Middle frontal gyrus (tissue), 1 donor: ENCODE data around the gene CFAP43.
"Not testable (repeated sequence)": the region's sequence is repeated elsewhere in the genome, so short reads cannot be mapped to it uniquely, and the experiment has no call there.

Experiments
- DNase-seq: peaks from one replicate; pipeline ENCODE4 v3.0.0-alpha.2; 2015; ENCODE audit warnings: low spot score; ENCODE audit errors: extremely low spot score

Gene CFAP43

GRCh38 chr10:104258209-104258608 lies 26.0 kb upstream of the CFAP43 start:
- no peak for DNase-seq

- no peak for DNase-seq
These were observed 25.1 kb upstream of the CFAP43 start for GRCh38 chr10:104257235-104257634.

- no peak for DNase-seq
These were observed 24.3 kb upstream of the CFAP43 start for GRCh38 chr10:104256335-104256961.

GRCh38 chr10:104255311-104255981 lies 23.3 kb upstream of the CFAP43 start:
- no peak for DNase-seq

- no peak for DNase-seq
These were observed 22.5 kb upstream of the CFAP43 start, which contains the start of gene GSTO1 for GRCh38 chr10:104254493-104255310. TSS of gene GSTO1 (plus strand) at chr10:104254892. CDS start at chr10:104254929, 37 bp downstream.

- DNase-seq = no peak
These were observed 21.6 kb upstream of the CFAP43 start for GRCh38 chr10:104253606-104254410.

- DNase-seq = no peak
These were observed 20.9 kb upstream of the CFAP43 start for GRCh38 chr10:104253106-104253505.

GRCh38 chr10:104252368-104252767 lies 20.2 kb upstream of the CFAP43 start:
- no peak for DNase-seq

GRCh38 chr10:104251443-104251842 lies 19.3 kb upstream of the CFAP43 start:
- no peak for DNase-seq

- DNase-seq = no peak
These were observed 18.2 kb upstream of the CFAP43 start for GRCh38 chr10:104250371-104250770.

GRCh38 chr10:104248931-104249330 lies 16.8 kb upstream of the CFAP43 start:
- DNase-seq = not testable (repeated sequence)

GRCh38 chr10:104247513-104248146 lies 15.5 kb upstream of the CFAP43 start:
- DNase-seq = no peak

GRCh38 chr10:104246976-104247375 lies 14.8 kb upstream of the CFAP43 start:
- DNase-seq = no peak

- DNase-seq = no peak
These were observed 13.0 kb upstream of the CFAP43 start for GRCh38 chr10:104245066-104245632.

- DNase-seq = no peak
These were observed 11.3 kb upstream of the CFAP43 start for GRCh38 chr10:104243512-104243911.

GRCh38 chr10:104243009-104243408 lies 10.8 kb upstream of the CFAP43 start:
- not testable (repeated sequence) for DNase-seq

GRCh38 chr10:104242545-104242944 lies 10.4 kb upstream of the CFAP43 start:
- no peak for DNase-seq

- no peak for DNase-seq
These were observed 7.9 kb upstream of the CFAP43 start for GRCh38 chr10:104240078-104240477.

- no peak for DNase-seq
These were observed 3.6 kb upstream of the CFAP43 start for GRCh38 chr10:104235801-104236200.

GRCh38 chr10:104234934-104235333 lies 2.8 kb upstream of the CFAP43 start:
- DNase-seq = no peak

- no peak for DNase-seq
These were observed 1.7 kb upstream of the CFAP43 start for GRCh38 chr10:104233817-104234216.
